Stimulated activated effector memory CD8-positive, alpha-beta T cell treated with anti-CD3 and anti-CD28 coated beads, Interleukin-12 subunit alpha, Interleukin-12 subunit beta, amount 100 ng/mL, for 72 hours (primary cell): ENCODE results near the gene EFNB1.
A peak's percentile ranks its signal among the peaks of the same experiment; 100 is the strongest.

ENCODE experiments used
- ATAC-seq: fragments of 150-1000 bp; cut with Tn5 transposase; 2 replicates; pipeline ENCODE4 v1.10.0; 2021
- DNase-seq, 2 donors: peaks; one replicate each; pipeline ENCODE4 v3.0.0; 2021 to 2022; ENCODE audit warnings: low spot score in 2 of 2
- H3K27ac Mint-ChIP-seq: one replicate; pipeline ENCODE4 v1.8.0; 2022; ENCODE audit warnings: mild to moderate bottlenecking, mixed read lengths
- H3K36me3 Mint-ChIP-seq: one replicate; pipeline ENCODE4 v1.8.0; 2022; ENCODE audit warnings: mild to moderate bottlenecking, mixed read lengths
- H3K4me1 Mint-ChIP-seq: one replicate; pipeline ENCODE4 v1.8.0; 2022; ENCODE audit warnings: mixed read lengths
- H3K4me3 Mint-ChIP-seq: one replicate; pipeline ENCODE4 v1.8.0; 2022; ENCODE audit warnings: mild to moderate bottlenecking, mixed read lengths
- H3K9me3 Mint-ChIP-seq: one replicate; pipeline ENCODE4 v1.8.0; 2022; ENCODE audit warnings: mixed read lengths

EFNB1 gene

GRCh38 chrX:68848189-68848940 is 19.5 kb downstream of the EFNB1 start:
- Mint-ChIP-seq H3K4me3 (no peak overlapping the region), H3K36me3 (no peaks in the 10 kb centered on the region), H3K4me1 (no peaks in the 10 kb centered on the region), H3K27ac (no peak overlapping the region), H3K9me3 (no peaks in the 10 kb centered on the region)
- ATAC-seq (no peak), DNase-seq (no peak)

- no peak overlapping the region for H3K27ac Mint-ChIP-seq
- ATAC-seq (no peak), DNase-seq (no peak)
- H3K4me1 Mint-ChIP-seq = no peaks in the 10 kb centered on the region
- no peaks in the 10 kb centered on the region for H3K36me3 Mint-ChIP-seq
- no peaks in the 10 kb centered on the region for H3K9me3 Mint-ChIP-seq
- H3K4me3 Mint-ChIP-seq = no peak overlapping the region
Measured at GRCh38 chrX:68851082-68851481, 22.3 kb downstream of the EFNB1 start.

GRCh38 chrX:68852046-68852445 is 23.2 kb downstream of the EFNB1 start:
- no peak overlapping the region for H3K27ac Mint-ChIP-seq
- H3K36me3 Mint-ChIP-seq = no peaks in the 10 kb centered on the region
- H3K4me3 Mint-ChIP-seq = no peak overlapping the region
- no peak for DNase-seq
- ATAC-seq = no peak
- H3K4me1 Mint-ChIP-seq = no peaks in the 10 kb centered on the region
- no peaks in the 10 kb centered on the region for H3K9me3 Mint-ChIP-seq

GRCh38 chrX:68853665-68854251 is 24.9 kb downstream of the EFNB1 start:
- H3K9me3 Mint-ChIP-seq = no peaks in the 10 kb centered on the region
- no peak overlapping the region for H3K27ac Mint-ChIP-seq
- DNase-seq (no peak), ATAC-seq (no peak)
- no peaks in the 10 kb centered on the region for H3K4me1 Mint-ChIP-seq
- no peaks in the 10 kb centered on the region for H3K36me3 Mint-ChIP-seq
- no peak overlapping the region for H3K4me3 Mint-ChIP-seq

- no peak overlapping the region for H3K27ac Mint-ChIP-seq
- ATAC-seq = no peak
- DNase-seq = no peak
- H3K36me3 Mint-ChIP-seq = no peaks in the 10 kb centered on the region
- peaks cover 12% of the 10 kb centered on the region for H3K4me1 Mint-ChIP-seq
- H3K9me3 Mint-ChIP-seq = no peaks in the 10 kb centered on the region
- no peak overlapping the region for H3K4me3 Mint-ChIP-seq
Measured at GRCh38 chrX:68865300-68865699, 36.5 kb downstream of the EFNB1 start.

GRCh38 chrX:68865926-68866325 is 37.1 kb downstream of the EFNB1 start:
- no peak overlapping the region for H3K27ac Mint-ChIP-seq
- H3K9me3 Mint-ChIP-seq = no peaks in the 10 kb centered on the region
- H3K36me3 Mint-ChIP-seq = no peaks in the 10 kb centered on the region
- ATAC-seq (no peak), DNase-seq (no peak)
- peaks cover 12% of the 10 kb centered on the region for H3K4me1 Mint-ChIP-seq
- H3K4me3 Mint-ChIP-seq = no peak overlapping the region

- Mint-ChIP-seq H3K4me3 (no peak overlapping the region), H3K4me1 (peaks cover 12% of the 10 kb centered on the region), H3K27ac (peak overlapping the region; percentile 40), H3K9me3 (no peaks in the 10 kb centered on the region), H3K36me3 (no peaks in the 10 kb centered on the region)
- no peak for ATAC-seq
- DNase-seq = no peak
Measured at GRCh38 chrX:68867458-68868112, 38.8 kb downstream of the EFNB1 start.

- Mint-ChIP-seq H3K4me1 (peaks cover 12% of the 10 kb centered on the region), H3K36me3 (no peaks in the 10 kb centered on the region), H3K4me3 (no peak overlapping the region), H3K27ac (peak overlapping the region; percentile 40), H3K9me3 (no peaks in the 10 kb centered on the region)
- ATAC-seq = no peak
- DNase-seq = no peak
Measured at GRCh38 chrX:68868316-68868715, 39.5 kb downstream of the EFNB1 start.

- Mint-ChIP-seq H3K4me3 (no peak overlapping the region), H3K9me3 (no peaks in the 10 kb centered on the region), H3K4me1 (peaks cover 12% of the 10 kb centered on the region), H3K36me3 (no peaks in the 10 kb centered on the region), H3K27ac (peak overlapping the region; percentile 46)
- no peak for DNase-seq
- ATAC-seq = peak; percentile 26
Measured at GRCh38 chrX:68868902-68869800, 40.3 kb downstream of the EFNB1 start.

- no peak overlapping the region for H3K4me3 Mint-ChIP-seq
- DNase-seq = no peak
- H3K27ac Mint-ChIP-seq = no peak overlapping the region
- no peaks in the 10 kb centered on the region for H3K9me3 Mint-ChIP-seq
- no peak for ATAC-seq
- H3K4me1 Mint-ChIP-seq = peaks cover 12% of the 10 kb centered on the region
- no peaks in the 10 kb centered on the region for H3K36me3 Mint-ChIP-seq
Measured at GRCh38 chrX:68870357-68870756, 41.5 kb downstream of the EFNB1 start.

GRCh38 chrX:68872171-68872570 is 43.4 kb downstream of the EFNB1 start:
- Mint-ChIP-seq H3K4me1 (peaks cover 12% of the 10 kb centered on the region), H3K27ac (no peak overlapping the region), H3K9me3 (no peaks in the 10 kb centered on the region), H3K36me3 (no peaks in the 10 kb centered on the region), H3K4me3 (no peak overlapping the region)
- ATAC-seq = no peak
- no peak for DNase-seq

GRCh38 chrX:68874076-68874475 is 45.3 kb downstream of the EFNB1 start:
- Mint-ChIP-seq H3K9me3 (no peaks in the 10 kb centered on the region), H3K4me3 (no peak overlapping the region), H3K27ac (no peak overlapping the region), H3K4me1 (peaks cover 4% of the 10 kb centered on the region), H3K36me3 (no peaks in the 10 kb centered on the region)
- ATAC-seq = no peak
- DNase-seq = no peak

- Mint-ChIP-seq H3K27ac (no peak overlapping the region), H3K9me3 (no peaks in the 10 kb centered on the region), H3K36me3 (no peaks in the 10 kb centered on the region), H3K4me1 (no peaks in the 10 kb centered on the region), H3K4me3 (no peak overlapping the region)
- DNase-seq = no peak
- no peak for ATAC-seq
Measured at GRCh38 chrX:68876731-68877130, 47.9 kb downstream of the EFNB1 start.

GRCh38 chrX:68877606-68878005 is 48.8 kb downstream of the EFNB1 start:
- H3K9me3 Mint-ChIP-seq = no peaks in the 10 kb centered on the region
- H3K4me3 Mint-ChIP-seq = no peak overlapping the region
- H3K36me3 Mint-ChIP-seq = no peaks in the 10 kb centered on the region
- ATAC-seq = no peak
- DNase-seq = no peak
- H3K4me1 Mint-ChIP-seq = no peaks in the 10 kb centered on the region
- H3K27ac Mint-ChIP-seq = no peak overlapping the region

- Mint-ChIP-seq H3K36me3 (no peaks in the 10 kb centered on the region), H3K4me3 (no peak overlapping the region), H3K4me1 (no peaks in the 10 kb centered on the region), H3K9me3 (no peaks in the 10 kb centered on the region), H3K27ac (no peak overlapping the region)
- ATAC-seq (no peak), DNase-seq (no peak)
Measured at GRCh38 chrX:68878977-68879645, 50.3 kb downstream of the EFNB1 start.
